Pons (tissue), 1 donor: Measurements from ENCODE around the gene BTN2A1.
A peak's percentile ranks its signal among the peaks of the same experiment; 100 is the strongest.
"Not testable (repeated sequence)": the region's sequence is repeated elsewhere in the genome, so short reads cannot be mapped to it uniquely, and the experiment has no call there.

Experiments
- DNase-seq: peaks from one replicate; pipeline ENCODE4 v3.0.0-alpha.2; 2016; ENCODE audit warnings: low spot score

BTN2A1 gene

GRCh38 chr6:26493258-26493657 is 35.5 kb downstream of the BTN2A1 start:
- DNase-seq, result no peak

- no peak for DNase-seq
Observed at GRCh38 chr6:26494117-26494516, 36.4 kb downstream of the BTN2A1 start.

- DNase-seq, result no peak
Observed at GRCh38 chr6:26495281-26495680, 37.5 kb downstream of the BTN2A1 start.

- DNase-seq, result no peak
Observed at GRCh38 chr6:26497610-26498009, 39.9 kb downstream of the BTN2A1 start.

GRCh38 chr6:26500102-26500501 is 42.3 kb downstream of the BTN2A1 start, which contains the start of gene BTN1A1:
Gene BTN1A1, plus strand, starts transcription at chr6:26500303. Its CDS starts 984 bp downstream, at chr6:26501287.
- no peak for DNase-seq

- DNase-seq, result no peak
Observed at GRCh38 chr6:26501482-26501986, 43.8 kb downstream of the BTN2A1 start.

GRCh38 chr6:26502165-26502564 is 44.4 kb downstream of the BTN2A1 start:
- DNase-seq, result no peak

GRCh38 chr6:26502626-26503025 is 44.9 kb downstream of the BTN2A1 start:
- DNase-seq, result no peak

GRCh38 chr6:26507658-26508057 is 49.9 kb downstream of the BTN2A1 start:
- DNase-seq, result peak; percentile 78

GRCh38 chr6:26511033-26511432 is 53.3 kb downstream of the BTN2A1 start:
- DNase-seq, result not testable (repeated sequence)

- DNase-seq, result no peak
Observed at GRCh38 chr6:26514984-26515383, 57.2 kb downstream of the BTN2A1 start.

GRCh38 chr6:26516481-26517427 is 59.0 kb downstream of the BTN2A1 start:
- DNase-seq, result no peak
